GM18873 (cell line): ENCODE measurements around the gene RCN2.
"Not testable (repeated sequence)": the region's sequence is repeated elsewhere in the genome, so short reads cannot be mapped to it uniquely, and the experiment has no call there.

ENCODE experiments used
- ATAC-seq: cut with Tn5 transposase; IDR thresholded peaks from one replicate; pipeline ENCODE4 v1.9.1; 2021; ENCODE audit warnings: mild to moderate bottlenecking, moderate library complexity, moderate number of reproducible peaks; ENCODE audit not compliant: unreplicated experiment, low FRiP score

The RCN2 gene

GRCh38 chr15:76930831-76931396 is 635 bp upstream of the RCN2 start:
- no peak for ATAC-seq

- no peak for ATAC-seq
Measured at GRCh38 chr15:76932135-76932966, 802 bp downstream of the RCN2 start.

GRCh38 chr15:76935620-76936019 is 4.1 kb downstream of the RCN2 start:
- no peak for ATAC-seq

GRCh38 chr15:76936671-76937070 is 5.1 kb downstream of the RCN2 start:
- ATAC-seq, result no peak

- ATAC-seq, result no peak
Measured at GRCh38 chr15:76938752-76939151, 7.2 kb downstream of the RCN2 start.

GRCh38 chr15:76939715-76940114 is 8.2 kb downstream of the RCN2 start:
- ATAC-seq, result no peak

GRCh38 chr15:76941636-76942035 is 10.1 kb downstream of the RCN2 start:
- no peak for ATAC-seq

- ATAC-seq, result no peak
Measured at GRCh38 chr15:76942331-76942730, 10.8 kb downstream of the RCN2 start.

GRCh38 chr15:76945494-76946093 is 14.0 kb downstream of the RCN2 start:
- ATAC-seq, result no peak

GRCh38 chr15:76947454-76947853 is 15.9 kb downstream of the RCN2 start:
- no peak for ATAC-seq

GRCh38 chr15:76951220-76951619 is 19.7 kb downstream of the RCN2 start:
- no peak for ATAC-seq

- no peak for ATAC-seq
Measured at GRCh38 chr15:76953913-76954312, 22.4 kb downstream of the RCN2 start.

GRCh38 chr15:76954744-76955143 is 23.2 kb downstream of the RCN2 start:
- ATAC-seq, result no peak

- no peak for ATAC-seq
Measured at GRCh38 chr15:76961268-76962011, 29.9 kb downstream of the RCN2 start.

- ATAC-seq, result no peak
Measured at GRCh38 chr15:76962337-76963013, 30.9 kb downstream of the RCN2 start.

GRCh38 chr15:76963596-76963995 is 32.0 kb downstream of the RCN2 start:
- no peak for ATAC-seq

GRCh38 chr15:76964157-76964556 is 32.6 kb downstream of the RCN2 start:
- ATAC-seq, result no peak

GRCh38 chr15:76966051-76966450 is 34.5 kb downstream of the RCN2 start:
- ATAC-seq, result not testable (repeated sequence)

- ATAC-seq, result no peak
Measured at GRCh38 chr15:76967067-76967466, 35.5 kb downstream of the RCN2 start.

GRCh38 chr15:76968306-76968705 is 36.8 kb downstream of the RCN2 start:
- ATAC-seq, result no peak
